PC-3 (cell line): ENCODE results near the gene ARHGEF28.

Source experiments
- CTCF ChIP-seq: fragments of 300-600 bp; sonication (generic); conservative IDR thresholded peaks from 2 replicates; pipeline ENCODE4 v1.5.1; 2017; ENCODE audit warnings: antibody characterized with exemption, low read depth, mild to moderate bottlenecking, low read length
- EZH2 ChIP-seq: fragments of 300-600 bp; sonication (generic); IDR thresholded peaks from one replicate; pipeline ENCODE4 v1.6.1; 2017; ENCODE audit warnings: antibody characterized with exemption, mild to moderate bottlenecking, low read length; ENCODE audit not compliant: unreplicated experiment

- TF ChIP-seq CTCF (no peak), EZH2 (no peak)
Measured at GRCh38 chr5:73702534-73702933, 76.5 kb downstream of the ARHGEF28 start.
